Heart left ventricle (tissue), 16 donors: ENCODE results near the gene ZBTB7C. TPM values are rescaled to one million over a fixed set of nuclear protein-coding genes. Genes with fewer than 3 reads are reported as not detected.
A peak's percentile ranks its signal among the peaks of the same experiment; 100 is the strongest.

Experiments
- ATAC-seq, 4 donors: fragments of 200-7000 bp; cut with Tn5 transposase; one replicate each; pipeline ENCODE4 v1.9.1; 2020 to 2022; ENCODE audit warnings: moderate library complexity in 4 of 4, mild to moderate bottlenecking in 3 of 4, moderate number of reproducible peaks in 1 of 4
- DNase-seq, 5 donors: peaks; one replicate each; pipeline ENCODE4 v3.0.0-alpha.2; 2020
- H3K27ac ChIP-seq, 12 donors: fragments of 200-600 bp; sonication (generic) in 4 of 12; one replicate each; pipeline versions ENCODE4 v1.5.0 to v1.8.0; 2016 to 2022; ENCODE audit warnings: mild to moderate bottlenecking in 2 of 12
- H3K27me3 ChIP-seq, 9 donors: fragments of 200-600 bp; sonication (generic) in 2 of 9; one replicate each; pipeline versions ENCODE4 v1.5.1 to v1.8.0; 2016 to 2022; ENCODE audit warnings: mild to moderate bottlenecking in 3 of 9
- H3K36me3 ChIP-seq, 9 donors: fragments of 200-600 bp; sonication (generic) in 2 of 9; one replicate each; pipeline versions ENCODE4 v1.5.0 to v1.8.0; 2018 to 2022; ENCODE audit warnings: mild to moderate bottlenecking in 2 of 9
- H3K4me1 ChIP-seq, 12 donors: fragments of 200-600 bp; sonication (generic) in 4 of 12; one replicate each; pipeline versions ENCODE4 v1.5.0 to v1.8.0; 2016 to 2022; ENCODE audit warnings: mild to moderate bottlenecking in 3 of 12
- H3K4me3 ChIP-seq, 12 donors: fragments of 200-600 bp; sonication (generic) in 4 of 12; one replicate each; pipeline versions ENCODE4 v1.5.0 to v1.8.0; 2017 to 2022; ENCODE audit warnings: mild to moderate bottlenecking in 9 of 12, moderate library complexity in 4 of 12
- H3K9me3 ChIP-seq, 12 donors: fragments of 200-600 bp; sonication (generic) in 4 of 12; one replicate each; pipeline versions ENCODE4 v1.5.0 to v1.8.0; 2016 to 2022; ENCODE audit warnings: mild to moderate bottlenecking in 1 of 12
- CTCF ChIP-seq, 12 donors: fragments of 200-600 bp; sonication (generic) in 4 of 12; IDR thresholded peaks; one replicate each; pipeline versions ENCODE4 v1.5.0 to v1.8.0; 2018 to 2022; ENCODE audit warnings: antibody characterized with exemption in 12 of 12, mild to moderate bottlenecking in 5 of 12
- POLR2A ChIP-seq, 2 donors: fragments of 450-650 bp; IDR thresholded peaks; one replicate each; pipeline ENCODE4 v1.6.1; 2017; ENCODE audit warnings: antibody characterized with exemption in 2 of 2, mild to moderate bottlenecking in 2 of 2, moderate library complexity in 2 of 2
- WGBS, 4 donors: extraction: QIAGEN DNeasy Blood & Tissue Kit in 2 of 4; methylation state at CpG; one replicate each; pipeline versions ENCODE4 v1.1.5 to v1.1.7; 2013 to 2018; 5-methylcytosine and 5-hydroxymethylcytosine counted together
- intact Hi-C, 10 donors: fragments of 100-400 bp; cut with DNase I; formaldehyde crosslinking; loops; one replicate each; pipeline versions ENCODE4 v1.11.1 to v1.14.2; 2022
- polyA plus RNA-seq, 2 donors: library from polyadenylated mRNA; stranded (reverse); fragments of 200-250 nt; gene quantifications; one replicate each; pipeline ENCODE4 v1.2.3, GENCODE V29; 2013
- total RNA-seq, 9 donors: library from RNA; depleted of rRNA in 2 of 9; stranded (reverse); fragments of >200 nt in 2 of 9; fragmentation: NEBNext Ultra II Directional in 3 of 9; extraction: Animal tissue kit (Norgen Biotek cat#: 25700) in 3 of 9; gene quantifications; one replicate each; pipeline versions ENCODE4 v1.1.0 to v1.2.4, GENCODE V29; 2016 to 2023
- donor health status: ischemic (EF 13 %, LVEDD 7.1; RV severe dilation, severe dysfunction).
- donor health status: healthy with polysubstance abuse.
- donor health status: DM: no; HTN: yes; CAD: no.
- donor health status: DM: no; HTN: no; CAD: no.
- donor health status: ischemic (EF 25% LVEDD 6.9; RV normal size, moderate dysfunction).
- donor health status: ischemic (EF 25% LVEDD 5.7; RV mildly dilated, moderate dysfunction).
- donor health status: healthy.
- donor health status: DM: yes; HTN: yes; CAD: no.
- donor health status: ischemic (EF 35%, LVEDD 5.7; RV mildly dilated, moderate dysfunction).
- donor health status: nonischemic (EF 11% LVEDD 7.7; RV severe dilation, severe dysfunction).
- donor health status: DM: yes; HTN: yes; CAD: no.
- donor health status: PGD.
- donor health status: ischemic (EF 29% LVEDD 5.4; RV normal size, mild dysfunction).
- donor health status: nonischemic (EF 23%, LVEDD 6.1; RV moderate dilation, normal function).

ZBTB7C gene
- total and polyA plus RNA-seq, 11 donors = 0.68 to 7.5 (median 2.3) TPM

GRCh38 chr18:48109961-48110493 lies 299.2 kb downstream of the ZBTB7C start:
- WGBS, 4 donors = 57 to 91% (median 81%) methylated on average over 6 of the region's 6 CpGs
- ATAC-seq (no peak), DNase-seq (no peak)
- intact Hi-C loops = loop anchor here in 2 of 10 donors (5.0 to 10.0 kb wide), 2 partner anchors 65 to 78 kb away; no protein-coding TSS in a partner anchor
- H3K4me1 ChIP-seq = peaks cover 0 to 4% (median 0%) of the 10 kb centered on the region in 12 donors
- TF ChIP-seq POLR2A (IDR thresholded peaks at IDR 0.05) = no peak
- no peak for TF ChIP-seq CTCF (IDR thresholded peaks at IDR 0.05)
- peaks cover 0 to 4% (median 0%) of the 10 kb centered on the region in 9 donors for H3K27me3 ChIP-seq
- no peaks in the 10 kb centered on the region for H3K36me3 ChIP-seq
- H3K9me3 ChIP-seq = no peaks in the 10 kb centered on the region
- H3K27ac ChIP-seq = no peak overlapping the region
- H3K4me3 ChIP-seq = no peak overlapping the region

GRCh38 chr18:48108136-48108535 lies 301.0 kb downstream of the ZBTB7C start:
- H3K9me3 ChIP-seq = no peaks in the 10 kb centered on the region
- TF ChIP-seq POLR2A (IDR thresholded peaks at IDR 0.05) (no peak), CTCF (IDR thresholded peaks at IDR 0.05) (no peak)
- peaks cover 0 to 4% (median 0%) of the 10 kb centered on the region in 9 donors for H3K27me3 ChIP-seq
- H3K4me1 ChIP-seq = peaks cover 0 to 4% (median 0%) of the 10 kb centered on the region in 12 donors
- ATAC-seq (no peak), DNase-seq (no peak)
- H3K4me3 ChIP-seq = no peak overlapping the region
- H3K27ac ChIP-seq = no peak overlapping the region
- WGBS, 4 donors = 89 to 93% (median 91%) methylated on average over 11 of the region's 11 CpGs
- no peaks in the 10 kb centered on the region for H3K36me3 ChIP-seq
- intact Hi-C loops = loop anchor here in 2 of 10 donors (5.0 to 10.0 kb wide), 2 partner anchors 63 to 76 kb away; no protein-coding TSS in a partner anchor

- H3K4me3 ChIP-seq = no peak overlapping the region
- TF ChIP-seq CTCF (IDR thresholded peaks at IDR 0.05) (no peak), POLR2A (IDR thresholded peaks at IDR 0.05) (no peak)
- no peaks in the 10 kb centered on the region for H3K9me3 ChIP-seq
- intact Hi-C loops = loop anchor here in 2 of 10 donors (5.0 to 10.0 kb wide), 2 partner anchors 62 to 75 kb away; no protein-coding TSS in a partner anchor
- H3K36me3 ChIP-seq = no peaks in the 10 kb centered on the region
- peaks cover 0 to 4% (median 0%) of the 10 kb centered on the region in 9 donors for H3K27me3 ChIP-seq
- no peak overlapping the region for H3K27ac ChIP-seq
- ATAC-seq (peak in 2 of 4 donors; percentile 32 to 34), DNase-seq (no peak)
- WGBS, 4 donors = 43 to 58% (median 50%) methylated on average over 11 of the region's 11 CpGs
- H3K4me1 ChIP-seq = peaks cover 0 to 4% (median 0%) of the 10 kb centered on the region in 12 donors
Observed at GRCh38 chr18:48106976-48107781, 302.0 kb downstream of the ZBTB7C start.

GRCh38 chr18:48106498-48106897 lies 302.7 kb downstream of the ZBTB7C start:
- intact Hi-C loops = loop anchor here in 2 of 10 donors (5.0 to 10.0 kb wide), 2 partner anchors 62 to 74 kb away; no protein-coding TSS in a partner anchor
- DNase-seq = no peak
- TF ChIP-seq POLR2A (IDR thresholded peaks at IDR 0.05) (no peak), CTCF (IDR thresholded peaks at IDR 0.05) (no peak)
- 54 to 81% (median 67%) methylated on average over 1 of the region's 1 CpG for WGBS, 4 donors
- Histone ChIP-seq H3K4me1 (peaks cover 0 to 4% (median 0%) of the 10 kb centered on the region in 12 donors), H3K9me3 (no peaks in the 10 kb centered on the region), H3K27ac (no peak overlapping the region), H3K27me3 (peaks cover 0 to 4% (median 0%) of the 10 kb centered on the region in 9 donors), H3K4me3 (no peak overlapping the region), H3K36me3 (no peaks in the 10 kb centered on the region)
- ATAC-seq = no peak
